ENCODE data around the gene SEPTIN5. TPM values are rescaled to one million over a fixed set of nuclear protein-coding genes. Genes with fewer than 3 reads are reported as not detected.
A peak's percentile ranks its signal among the peaks of the same experiment; 100 is the strongest.
"Not testable (repeated sequence)": the region's sequence is repeated elsewhere in the genome, so short reads cannot be mapped to it uniquely, and the experiment has no call there.

SEPTIN5 gene
- total RNA-seq, 1 experiment from 2014 or later = 22.4 TPM

GRCh38 chr22:19696504-19697276, 17.6 kb upstream of the SEPTIN5 start:
- no peaks in the 10 kb centered on the region for H3K9me3 Mint-ChIP-seq
- POLR2A ChIA-PET = no interaction called here
- CTCF ChIA-PET = interaction anchor here (1.0 to 4.2 kb wide), 12 partner anchors 8 to 216 kb away, joined by 3 to 51 read pairs (median 5); no protein-coding TSS in a partner anchor
- no peak for TF ChIP-seq NR1H2 (CRISPR knock-in tag; IDR thresholded peaks at IDR 0.05)
- no peak for TF ChIP-seq ATF1 (CRISPR knock-in tag; IDR thresholded peaks at IDR 0.05)
- TF ChIP-seq CDX4 (CRISPR knock-in tag; IDR thresholded peaks at IDR 0.05; ENCODE audit: borderline replicate concordance) = no peak
- no peak for TF ChIP-seq GABPB1 (CRISPR knock-in tag; IDR thresholded peaks at IDR 0.05)
- TF ChIP-seq MLX (CRISPR knock-in tag; IDR thresholded peaks at IDR 0.05) = no peak
- no peak for TF ChIP-seq TEAD4 (CRISPR knock-in tag; IDR thresholded peaks at IDR 0.05)
- no peak for TF ChIP-seq RORB (CRISPR knock-in tag; IDR thresholded peaks at IDR 0.05)
- peaks cover 14% of the 10 kb centered on the region for H3K4me1 Mint-ChIP-seq
- no peak for DNase-seq (ENCODE audit: low spot score)
- H3K27me3 Mint-ChIP-seq (ENCODE audit: low read depth) = peaks cover 4% of the 10 kb centered on the region; the same call in 1 of the 2 replicates
- no peak overlapping the region for H3K27ac Mint-ChIP-seq
- no peak for ATAC-seq
- H3K4me3 Mint-ChIP-seq = no peak overlapping the region
- H3K36me3 Mint-ChIP-seq = no peaks in the 10 kb centered on the region

- CTCF ChIA-PET = interaction anchor here (4.2 kb wide), 1 partner anchor 18 kb away, joined by 51 read pairs; no protein-coding TSS in a partner anchor
- H3K36me3 Mint-ChIP-seq; ATAC-seq; H3K4me3 Mint-ChIP-seq; H3K9me3 Mint-ChIP-seq; H3K27me3 Mint-ChIP-seq (ENCODE audit: low read depth); DNase-seq (ENCODE audit: low spot score); H3K4me1 Mint-ChIP-seq; H3K27ac Mint-ChIP-seq; POLR2A ChIA-PET: not testable (repeated sequence)
These were observed 16.4 kb upstream of the SEPTIN5 start for GRCh38 chr22:19697871-19698270.

- ChIA-PET CTCF (no interaction called here), POLR2A (interaction anchor here (0.7 kb wide), 1 partner anchor 222 kb away, joined by 3 read pairs; no protein-coding TSS in a partner anchor)
- DNase-seq (ENCODE audit: low spot score) (no peak), ATAC-seq (no peak)
- Mint-ChIP-seq H3K4me1 (peaks cover 29% of the 10 kb centered on the region), H3K36me3 (no peaks in the 10 kb centered on the region), H3K27ac (no peak overlapping the region), H3K27me3 (ENCODE audit: low read depth) (peaks cover under 1% of the 10 kb centered on the region; the same call in 1 of the 2 replicates), H3K9me3 (no peaks in the 10 kb centered on the region), H3K4me3 (no peak overlapping the region)
- no peak for TF ChIP-seq PRDM15 (CRISPR knock-in tag; IDR thresholded peaks at IDR 0.05)
- TF ChIP-seq RELA (CRISPR knock-in tag; IDR thresholded peaks at IDR 0.05; ENCODE audit: borderline replicate concordance) = no peak
- no peak for TF ChIP-seq PREB (CRISPR knock-in tag; IDR thresholded peaks at IDR 0.05; ENCODE audit: borderline replicate concordance)
- 0 out of 2 replicates have a peak, but pooled peaks have one; percentile 38 for TF ChIP-seq ZNF512 (CRISPR knock-in tag; IDR thresholded peaks at IDR 0.05; ENCODE audit: borderline replicate concordance)
- TF ChIP-seq ATF1 (CRISPR knock-in tag; IDR thresholded peaks at IDR 0.05) = no peak
- TF ChIP-seq NFYB (CRISPR knock-in tag; conservative IDR thresholded peaks at IDR 0.05; ENCODE audit: low read depth) = no peak
- TF ChIP-seq ESRRA (CRISPR knock-in tag; IDR thresholded peaks at IDR 0.05; ENCODE audit: borderline replicate concordance) = no peak
These were observed 13.4 kb upstream of the SEPTIN5 start for GRCh38 chr22:19700790-19701419.

All from WTC11 (cell line).